WTC11 (cell line): ENCODE results near the gene PATL2. TPM values are rescaled to one million over a fixed set of nuclear protein-coding genes. Genes with fewer than 3 reads are reported as not detected.

ENCODE experiments used
- ATF1 ChIP-seq: sonication (generic); formaldehyde crosslinking; IDR thresholded peaks from 2 replicates; pipeline ENCODE4 v1.8.1; 2023; ENCODE audit warnings: mild to moderate bottlenecking, moderate library complexity, missing genetic modification reagents
- FOXJ3 ChIP-seq: sonication (generic); formaldehyde crosslinking; IDR thresholded peaks from 2 replicates; pipeline ENCODE4 v1.9.0; 2021; ENCODE audit warnings: missing genetic modification reagents, mild to moderate bottlenecking, borderline replicate concordance
- FOXP4 ChIP-seq: sonication (generic); formaldehyde crosslinking; IDR thresholded peaks from 2 replicates; pipeline ENCODE4 v1.8.0; 2022; ENCODE audit warnings: mild to moderate bottlenecking, missing genetic modification reagents
- KAT7 ChIP-seq: sonication (generic); formaldehyde crosslinking; IDR thresholded peaks from 2 replicates; pipeline ENCODE4 v1.8.1; 2023; ENCODE audit warnings: missing genetic modification reagents, mild to moderate bottlenecking, borderline replicate concordance
- NFATC4 ChIP-seq: fragments of 250-450 bp; sonication (Bioruptor Pico); IDR thresholded peaks from 2 replicates; pipeline ENCODE4 v1.9.0; 2021; ENCODE audit warnings: mild to moderate bottlenecking
- NFE2L1 ChIP-seq: sonication (generic); formaldehyde crosslinking; IDR thresholded peaks from 2 replicates; pipeline ENCODE4 v1.8.1; 2023; ENCODE audit warnings: missing genetic modification reagents
- TEAD1 ChIP-seq: sonication (generic); formaldehyde crosslinking; IDR thresholded peaks from 2 replicates; pipeline ENCODE4 v1.8.0; 2022; ENCODE audit warnings: mild to moderate bottlenecking, missing genetic modification reagents
- TEAD4 ChIP-seq: sonication (generic); formaldehyde crosslinking; IDR thresholded peaks from 2 replicates; pipeline ENCODE4 v1.8.0; 2022; ENCODE audit warnings: mild to moderate bottlenecking, missing genetic modification reagents
- ZNF121 ChIP-seq: sonication (generic); formaldehyde crosslinking; IDR thresholded peaks from 2 replicates; pipeline ENCODE4 v1.8.0; 2023; ENCODE audit warnings: missing genetic modification reagents
- ZNF396 ChIP-seq: fragments of 250-450 bp; sonication (Bioruptor Pico); IDR thresholded peaks from 2 replicates; pipeline ENCODE4 v1.8.0; 2021; ENCODE audit warnings: mild to moderate bottlenecking, moderate library complexity, borderline replicate concordance
- total RNA-seq: library from RNA; stranded (reverse); gene quantifications from 3 replicates; pipeline ENCODE4 v1.2.3, GENCODE V29; 2021
- TF ChIP-seq, protein P1 (sequence below): sonication (generic); formaldehyde crosslinking; IDR thresholded peaks from 2 replicates; pipeline ENCODE4 v1.8.0; 2023; ENCODE audit warnings: missing genetic modification reagents
- TF ChIP-seq, protein P2 (sequence below): sonication (generic); formaldehyde crosslinking; IDR thresholded peaks from 2 replicates; pipeline ENCODE4 v1.8.1; 2023; ENCODE audit warnings: mild to moderate bottlenecking, missing genetic modification reagents, borderline replicate concordance
- TF ChIP-seq, protein P3 (sequence below): sonication (generic); formaldehyde crosslinking; IDR thresholded peaks from 2 replicates; pipeline ENCODE4 v1.8.1; 2023; ENCODE audit warnings: mild to moderate bottlenecking, moderate library complexity, missing genetic modification reagents
- TF ChIP-seq, protein P4 (sequence below): sonication (generic); formaldehyde crosslinking; IDR thresholded peaks from 2 replicates; pipeline ENCODE4 v1.8.1; 2023; ENCODE audit warnings: mild to moderate bottlenecking, missing genetic modification reagents
- TF ChIP-seq, protein P5 (sequence below): sonication (generic); formaldehyde crosslinking; IDR thresholded peaks from 2 replicates; pipeline ENCODE4 v1.8.0; 2022; ENCODE audit warnings: mild to moderate bottlenecking, missing genetic modification reagents
- TF ChIP-seq, protein P6 (sequence below): sonication (generic); formaldehyde crosslinking; IDR thresholded peaks from 2 replicates; pipeline ENCODE4 v1.8.0; 2023; ENCODE audit warnings: missing genetic modification reagents, mild to moderate bottlenecking, borderline replicate concordance

Gene PATL2
- total RNA-seq, 1 experiment from 2014 or later, result 0.59 TPM

- TF ChIP-seq FOXJ3 (CRISPR knock-in tag) (no peak), NFE2L1 (CRISPR knock-in tag) (no peak; the same call in 1 of the 2 replicates), TEAD1 (peak; percentile 68; the same call in 1 of the 2 replicates), NFATC4 (CRISPR knock-in tag) (no peak), ZNF121 (CRISPR knock-in tag) (no peak), KAT7 (CRISPR knock-in tag) (no peak), FOXP4 (CRISPR knock-in tag) (peak; percentile 86), ZNF396 (CRISPR knock-in tag) (no peak), TEAD4 (0 out of 2 replicates have a peak, but pooled peaks have one; percentile 61), ATF1 (CRISPR knock-in tag) (no peak)
- TF ChIP-seq, protein P1, sequence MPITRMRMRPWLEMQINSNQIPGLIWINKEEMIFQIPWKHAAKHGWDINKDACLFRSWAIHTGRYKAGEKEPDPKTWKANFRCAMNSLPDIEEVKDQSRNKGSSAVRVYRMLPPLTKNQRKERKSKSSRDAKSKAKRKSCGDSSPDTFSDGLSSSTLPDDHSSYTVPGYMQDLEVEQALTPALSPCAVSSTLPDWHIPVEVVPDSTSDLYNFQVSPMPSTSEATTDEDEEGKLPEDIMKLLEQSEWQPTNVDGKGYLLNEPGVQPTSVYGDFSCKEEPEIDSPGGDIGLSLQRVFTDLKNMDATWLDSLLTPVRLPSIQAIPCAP (CRISPR knock-in tag), result no peak; the same call in 1 of the 2 replicates
- TF ChIP-seq, protein P2, sequence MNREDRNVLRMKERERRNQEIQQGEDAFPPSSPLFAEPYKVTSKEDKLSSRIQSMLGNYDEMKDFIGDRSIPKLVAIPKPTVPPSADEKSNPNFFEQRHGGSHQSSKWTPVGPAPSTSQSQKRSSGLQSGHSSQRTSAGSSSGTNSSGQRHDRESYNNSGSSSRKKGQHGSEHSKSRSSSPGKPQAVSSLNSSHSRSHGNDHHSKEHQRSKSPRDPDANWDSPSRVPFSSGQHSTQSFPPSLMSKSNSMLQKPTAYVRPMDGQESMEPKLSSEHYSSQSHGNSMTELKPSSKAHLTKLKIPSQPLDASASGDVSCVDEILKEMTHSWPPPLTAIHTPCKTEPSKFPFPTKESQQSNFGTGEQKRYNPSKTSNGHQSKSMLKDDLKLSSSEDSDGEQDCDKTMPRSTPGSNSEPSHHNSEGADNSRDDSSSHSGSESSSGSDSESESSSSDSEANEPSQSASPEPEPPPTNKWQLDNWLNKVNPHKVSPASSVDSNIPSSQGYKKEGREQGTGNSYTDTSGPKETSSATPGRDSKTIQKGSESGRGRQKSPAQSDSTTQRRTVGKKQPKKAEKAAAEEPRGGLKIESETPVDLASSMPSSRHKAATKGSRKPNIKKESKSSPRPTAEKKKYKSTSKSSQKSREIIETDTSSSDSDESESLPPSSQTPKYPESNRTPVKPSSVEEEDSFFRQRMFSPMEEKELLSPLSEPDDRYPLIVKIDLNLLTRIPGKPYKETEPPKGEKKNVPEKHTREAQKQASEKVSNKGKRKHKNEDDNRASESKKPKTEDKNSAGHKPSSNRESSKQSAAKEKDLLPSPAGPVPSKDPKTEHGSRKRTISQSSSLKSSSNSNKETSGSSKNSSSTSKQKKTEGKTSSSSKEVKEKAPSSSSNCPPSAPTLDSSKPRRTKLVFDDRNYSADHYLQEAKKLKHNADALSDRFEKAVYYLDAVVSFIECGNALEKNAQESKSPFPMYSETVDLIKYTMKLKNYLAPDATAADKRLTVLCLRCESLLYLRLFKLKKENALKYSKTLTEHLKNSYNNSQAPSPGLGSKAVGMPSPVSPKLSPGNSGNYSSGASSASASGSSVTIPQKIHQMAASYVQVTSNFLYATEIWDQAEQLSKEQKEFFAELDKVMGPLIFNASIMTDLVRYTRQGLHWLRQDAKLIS, result no peak
- TF ChIP-seq, protein P3, sequence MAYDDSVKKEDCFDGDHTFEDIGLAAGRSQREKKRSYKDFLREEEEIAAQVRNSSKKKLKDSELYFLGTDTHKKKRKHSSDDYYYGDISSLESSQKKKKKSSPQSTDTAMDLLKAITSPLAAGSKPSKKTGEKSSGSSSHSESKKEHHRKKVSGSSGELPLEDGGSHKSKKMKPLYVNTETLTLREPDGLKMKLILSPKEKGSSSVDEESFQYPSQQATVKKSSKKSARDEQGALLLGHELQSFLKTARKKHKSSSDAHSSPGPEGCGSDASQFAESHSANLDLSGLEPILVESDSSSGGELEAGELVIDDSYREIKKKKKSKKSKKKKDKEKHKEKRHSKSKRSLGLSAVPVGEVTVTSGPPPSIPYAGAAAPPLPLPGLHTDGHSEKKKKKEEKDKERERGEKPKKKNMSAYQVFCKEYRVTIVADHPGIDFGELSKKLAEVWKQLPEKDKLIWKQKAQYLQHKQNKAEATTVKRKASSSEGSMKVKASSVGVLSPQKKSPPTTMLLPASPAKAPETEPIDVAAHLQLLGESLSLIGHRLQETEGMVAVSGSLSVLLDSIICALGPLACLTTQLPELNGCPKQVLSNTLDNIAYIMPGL (CRISPR knock-in tag), result peak; percentile 54; the same call in 1 of the 2 replicates
- TF ChIP-seq, protein P4, sequence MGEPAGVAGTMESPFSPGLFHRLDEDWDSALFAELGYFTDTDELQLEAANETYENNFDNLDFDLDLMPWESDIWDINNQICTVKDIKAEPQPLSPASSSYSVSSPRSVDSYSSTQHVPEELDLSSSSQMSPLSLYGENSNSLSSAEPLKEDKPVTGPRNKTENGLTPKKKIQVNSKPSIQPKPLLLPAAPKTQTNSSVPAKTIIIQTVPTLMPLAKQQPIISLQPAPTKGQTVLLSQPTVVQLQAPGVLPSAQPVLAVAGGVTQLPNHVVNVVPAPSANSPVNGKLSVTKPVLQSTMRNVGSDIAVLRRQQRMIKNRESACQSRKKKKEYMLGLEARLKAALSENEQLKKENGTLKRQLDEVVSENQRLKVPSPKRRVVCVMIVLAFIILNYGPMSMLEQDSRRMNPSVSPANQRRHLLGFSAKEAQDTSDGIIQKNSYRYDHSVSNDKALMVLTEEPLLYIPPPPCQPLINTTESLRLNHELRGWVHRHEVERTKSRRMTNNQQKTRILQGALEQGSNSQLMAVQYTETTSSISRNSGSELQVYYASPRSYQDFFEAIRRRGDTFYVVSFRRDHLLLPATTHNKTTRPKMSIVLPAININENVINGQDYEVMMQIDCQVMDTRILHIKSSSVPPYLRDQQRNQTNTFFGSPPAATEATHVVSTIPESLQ (CRISPR knock-in tag), result no peak
- TF ChIP-seq, protein P5, sequence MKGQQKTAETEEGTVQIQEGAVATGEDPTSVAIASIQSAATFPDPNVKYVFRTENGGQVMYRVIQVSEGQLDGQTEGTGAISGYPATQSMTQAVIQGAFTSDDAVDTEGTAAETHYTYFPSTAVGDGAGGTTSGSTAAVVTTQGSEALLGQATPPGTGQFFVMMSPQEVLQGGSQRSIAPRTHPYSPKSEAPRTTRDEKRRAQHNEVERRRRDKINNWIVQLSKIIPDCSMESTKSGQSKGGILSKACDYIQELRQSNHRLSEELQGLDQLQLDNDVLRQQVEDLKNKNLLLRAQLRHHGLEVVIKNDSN, result peak; percentile 94
- TF ChIP-seq, protein P6, sequence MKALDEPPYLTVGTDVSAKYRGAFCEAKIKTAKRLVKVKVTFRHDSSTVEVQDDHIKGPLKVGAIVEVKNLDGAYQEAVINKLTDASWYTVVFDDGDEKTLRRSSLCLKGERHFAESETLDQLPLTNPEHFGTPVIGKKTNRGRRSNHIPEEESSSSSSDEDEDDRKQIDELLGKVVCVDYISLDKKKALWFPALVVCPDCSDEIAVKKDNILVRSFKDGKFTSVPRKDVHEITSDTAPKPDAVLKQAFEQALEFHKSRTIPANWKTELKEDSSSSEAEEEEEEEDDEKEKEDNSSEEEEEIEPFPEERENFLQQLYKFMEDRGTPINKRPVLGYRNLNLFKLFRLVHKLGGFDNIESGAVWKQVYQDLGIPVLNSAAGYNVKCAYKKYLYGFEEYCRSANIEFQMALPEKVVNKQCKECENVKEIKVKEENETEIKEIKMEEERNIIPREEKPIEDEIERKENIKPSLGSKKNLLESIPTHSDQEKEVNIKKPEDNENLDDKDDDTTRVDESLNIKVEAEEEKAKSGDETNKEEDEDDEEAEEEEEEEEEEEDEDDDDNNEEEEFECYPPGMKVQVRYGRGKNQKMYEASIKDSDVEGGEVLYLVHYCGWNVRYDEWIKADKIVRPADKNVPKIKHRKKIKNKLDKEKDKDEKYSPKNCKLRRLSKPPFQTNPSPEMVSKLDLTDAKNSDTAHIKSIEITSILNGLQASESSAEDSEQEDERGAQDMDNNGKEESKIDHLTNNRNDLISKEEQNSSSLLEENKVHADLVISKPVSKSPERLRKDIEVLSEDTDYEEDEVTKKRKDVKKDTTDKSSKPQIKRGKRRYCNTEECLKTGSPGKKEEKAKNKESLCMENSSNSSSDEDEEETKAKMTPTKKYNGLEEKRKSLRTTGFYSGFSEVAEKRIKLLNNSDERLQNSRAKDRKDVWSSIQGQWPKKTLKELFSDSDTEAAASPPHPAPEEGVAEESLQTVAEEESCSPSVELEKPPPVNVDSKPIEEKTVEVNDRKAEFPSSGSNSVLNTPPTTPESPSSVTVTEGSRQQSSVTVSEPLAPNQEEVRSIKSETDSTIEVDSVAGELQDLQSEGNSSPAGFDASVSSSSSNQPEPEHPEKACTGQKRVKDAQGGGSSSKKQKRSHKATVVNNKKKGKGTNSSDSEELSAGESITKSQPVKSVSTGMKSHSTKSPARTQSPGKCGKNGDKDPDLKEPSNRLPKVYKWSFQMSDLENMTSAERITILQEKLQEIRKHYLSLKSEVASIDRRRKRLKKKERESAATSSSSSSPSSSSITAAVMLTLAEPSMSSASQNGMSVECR (CRISPR knock-in tag), result 0 out of 2 replicates have a peak, but pooled peaks have one; percentile 9
Measured at GRCh38 chr15:44663410-44664308, 47.5 kb downstream of the PATL2 start, which contains the start of gene SPG11 (continued).
